H9 (cell line): ENCODE results near the gene QSOX1. TPM values are rescaled to one million over a fixed set of nuclear protein-coding genes. Genes with fewer than 3 reads are reported as not detected.

Experiments used
- DNase-seq: peaks from one replicate; pipeline ENCODE4 v3.0.0-alpha.2; 2017
- H2AFZ ChIP-seq: one replicate; pipeline ENCODE4 v1.6.1; 2013; ENCODE audit warnings: mild to moderate bottlenecking, low read length, control low read depth, moderate library complexity
- H2AK5ac ChIP-seq: 2 replicates; pipeline ENCODE4 v1.6.1; 2013; ENCODE audit warnings: low read length, control low read depth, mixed read lengths; ENCODE audit not compliant: insufficient read length
- H2BK120ac ChIP-seq: one replicate; pipeline ENCODE4 v1.6.1; 2013; ENCODE audit warnings: low read depth, mild to moderate bottlenecking, low read length, control low read depth, inconsistent platforms; ENCODE audit not compliant: poor library complexity, severe bottlenecking
- H2BK12ac ChIP-seq: 2 replicates; pipeline ENCODE4 v1.6.1; 2013; ENCODE audit warnings: low read length, control low read depth, mixed read lengths, low read depth; ENCODE audit not compliant: insufficient read length
- H2BK15ac ChIP-seq: 2 replicates; pipeline ENCODE4 v1.6.1; 2013; ENCODE audit warnings: low read depth, low read length, control low read depth
- H2BK20ac ChIP-seq: one replicate; pipeline ENCODE4 v1.6.1; 2013; ENCODE audit warnings: low read depth, mild to moderate bottlenecking, low read length, control low read depth, inconsistent platforms; ENCODE audit not compliant: poor library complexity, severe bottlenecking
- H2BK5ac ChIP-seq: 2 replicates; pipeline ENCODE4 v1.6.1; 2013; ENCODE audit warnings: low read length, control low read depth, mixed read lengths; ENCODE audit not compliant: insufficient read length
- H3K14ac ChIP-seq: 2 replicates; pipeline ENCODE4 v1.6.1; 2013; ENCODE audit warnings: low read length, control low read depth; ENCODE audit not compliant: insufficient read depth
- H3K18ac ChIP-seq: 2 replicates; pipeline ENCODE4 v1.6.1; 2013; ENCODE audit warnings: low read depth, mild to moderate bottlenecking, mixed read lengths, low read length, control low read depth; ENCODE audit not compliant: insufficient read length
- H3K23ac ChIP-seq: 2 replicates; pipeline ENCODE4 v1.6.1; 2013; ENCODE audit warnings: low read length, control low read depth, mixed read lengths, low read depth; ENCODE audit not compliant: insufficient read length
- H3K23me2 ChIP-seq: 2 replicates; pipeline ENCODE4 v1.6.1; 2013; ENCODE audit warnings: low read depth, mild to moderate bottlenecking, mixed read lengths, low read length, control low read depth; ENCODE audit not compliant: insufficient read length, poor library complexity, severe bottlenecking
- H3K27ac ChIP-seq: 2 replicates; pipeline ENCODE4 v1.5.1; 2013; ENCODE audit warnings: low read length, control low read depth, mixed read lengths, low read depth; ENCODE audit not compliant: insufficient read length
- H3K27me3 ChIP-seq: 2 replicates; pipeline ENCODE4 v1.6.1; 2013; ENCODE audit warnings: low read length, control low read depth, inconsistent platforms; ENCODE audit not compliant: insufficient read depth
- H3K4ac ChIP-seq: 2 replicates; pipeline ENCODE4 v1.6.1; 2013; ENCODE audit warnings: low read depth, mild to moderate bottlenecking, control low read depth, inconsistent platforms, low read length, moderate library complexity
- H3K4me1 ChIP-seq: 2 replicates; pipeline ENCODE4 v1.6.1; 2013; ENCODE audit warnings: low read length, control low read depth, inconsistent platforms; ENCODE audit not compliant: insufficient read depth
- H3K4me2 ChIP-seq: 2 replicates; pipeline ENCODE4 v1.6.1; 2013; ENCODE audit warnings: low read length, control low read depth, mixed read lengths; ENCODE audit not compliant: insufficient read length, insufficient read depth
- H3K56ac ChIP-seq: 2 replicates; pipeline ENCODE4 v1.6.1; 2013; ENCODE audit warnings: low read depth, mild to moderate bottlenecking, mixed read lengths, low read length, control low read depth; ENCODE audit not compliant: insufficient read length
- H3K79me1 ChIP-seq: 2 replicates; pipeline ENCODE4 v1.6.1; 2013; ENCODE audit warnings: low read depth, mild to moderate bottlenecking, moderate library complexity, low read length, control low read depth, inconsistent platforms; ENCODE audit not compliant: insufficient read depth, poor library complexity, severe bottlenecking
- H3K79me2 ChIP-seq: 2 replicates; pipeline ENCODE4 v1.6.1; 2013; ENCODE audit warnings: low read length, control low read depth, inconsistent platforms; ENCODE audit not compliant: insufficient read depth
- H3K9ac ChIP-seq: 2 replicates; pipeline ENCODE4 v1.6.1; 2013; ENCODE audit warnings: low read length, control low read depth, mixed read lengths; ENCODE audit not compliant: insufficient read length; ENCODE audit errors: extremely low read depth
- H3K9me3 ChIP-seq: one replicate; pipeline ENCODE4 v1.6.1; 2013; ENCODE audit warnings: low read depth, low read length, inconsistent platforms; ENCODE audit not compliant: control insufficient read depth
- H3T11ph ChIP-seq: one replicate; pipeline ENCODE4 v1.6.1; 2013; ENCODE audit warnings: mild to moderate bottlenecking, low read length, control low read depth, inconsistent platforms
- H4K20me1 ChIP-seq: one replicate; pipeline ENCODE4 v1.6.1; 2013; ENCODE audit not compliant: control insufficient read depth, insufficient read length, insufficient read depth
- H4K5ac ChIP-seq: 2 replicates; pipeline ENCODE4 v1.6.1; 2013; ENCODE audit warnings: low read depth, mild to moderate bottlenecking, mixed read lengths, low read length, control low read depth; ENCODE audit not compliant: insufficient read length
- H4K8ac ChIP-seq: replicated peaks from 2 replicates; pipeline ENCODE4 v1.6.1; 2013; ENCODE audit warnings: low read length, control low read depth, mixed read lengths, low read depth; ENCODE audit not compliant: insufficient read length
- H4K91ac ChIP-seq: 2 replicates; pipeline ENCODE4 v1.6.1; 2013; ENCODE audit warnings: low read depth, mild to moderate bottlenecking, moderate library complexity, mixed read lengths, low read length, control low read depth; ENCODE audit not compliant: insufficient read length
- H3K27ac Mint-ChIP-seq, 3 experiments: 2 replicates in 2 of 3; 3 replicates in 1 of 3; pipeline ENCODE4 v1.8.0; 2020 to 2021; ENCODE audit warnings: mixed read lengths in 3 of 3, mild to moderate bottlenecking in 1 of 3, moderate library complexity in 1 of 3
- H3K27me3 Mint-ChIP-seq: 2 replicates; pipeline ENCODE4 v1.8.0; 2021; ENCODE audit warnings: low read depth, mild to moderate bottlenecking, moderate library complexity, mixed read lengths
- H3K36me3 Mint-ChIP-seq, 3 experiments: 2 replicates in 2 of 3; 3 replicates in 1 of 3; pipeline ENCODE4 v1.8.0; 2020 to 2021; ENCODE audit warnings: low read depth in 3 of 3, mixed read lengths in 3 of 3; ENCODE audit not compliant: insufficient read depth in 1 of 3
- H3K4me1 Mint-ChIP-seq, 2 experiments: 2 replicates each; pipeline ENCODE4 v1.8.0; 2020; ENCODE audit warnings: mixed read lengths in 2 of 2
- H3K4me3 Mint-ChIP-seq, 2 experiments: 2 replicates in 1 of 2; 3 replicates in 1 of 2; pipeline ENCODE4 v1.8.0; 2020 to 2021; ENCODE audit warnings: mild to moderate bottlenecking in 2 of 2, mixed read lengths in 2 of 2, moderate library complexity in 1 of 2
- H3K9me3 Mint-ChIP-seq, 2 experiments: 2 replicates in 1 of 2; 3 replicates in 1 of 2; pipeline ENCODE4 v1.8.0; 2020; ENCODE audit warnings: mild to moderate bottlenecking in 2 of 2, mixed read lengths in 2 of 2, moderate library complexity in 1 of 2
- WGBS: extraction: QIAGEN DNeasy Blood & Tissue Kit; methylation state at CpG from one replicate; pipeline ENCODE4 v1.1.7; 2013; ENCODE audit warnings: missing lambda C conversion rate, low lambda C conversion rate, mixed read lengths; ENCODE audit not compliant: insufficient read length; ENCODE audit errors: extremely low coverage; 5-methylcytosine and 5-hydroxymethylcytosine counted together
- total RNA-seq: library from RNA; stranded (reverse); gene quantifications from 2 replicates; pipeline ENCODE4 v1.2.1, GENCODE V29; 2021
- TF ChIP-seq, protein P1 (sequence below): fragments of 200-600 bp; sonication (generic); conservative IDR thresholded peaks from 3 replicates; pipeline ENCODE4 v1.8.0; 2021; ENCODE audit warnings: antibody characterized with exemption, mild to moderate bottlenecking

QSOX1 gene
- total RNA-seq, 1 experiment from 2014 or later, result 79.2 TPM

DNA sequence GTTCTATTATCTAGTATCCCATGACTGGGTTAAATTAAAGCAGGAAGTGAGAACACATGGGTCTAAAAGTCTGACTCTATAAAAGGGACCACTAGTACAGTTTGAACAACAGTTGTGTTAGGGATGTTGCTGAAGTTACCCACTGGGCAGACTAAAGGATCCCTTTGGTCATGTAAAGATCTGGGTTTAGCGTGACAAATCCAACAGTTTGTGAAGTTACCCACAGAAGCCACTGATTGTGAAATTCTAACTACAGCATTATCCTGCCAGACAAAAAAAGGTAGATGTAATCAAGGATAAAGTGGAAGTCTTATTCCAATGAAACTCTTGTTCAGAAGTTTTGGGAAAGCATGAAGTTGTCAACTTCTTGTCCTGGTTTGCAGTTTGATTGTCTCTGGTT, 5.7 kb downstream of the QSOX1 start:
- peaks cover 0 to 3% (median 2%) of the 10 kb centered on the region in 3 experiments; a peak in 3 of 7 replicates for H3K36me3 Mint-ChIP-seq
- Histone ChIP-seq H3K56ac (no peak overlapping the region), H3K9ac (no peak overlapping the region), H3K23me2 (peaks cover 1% of the 10 kb centered on the region), H3K14ac (no peak overlapping the region), H3K23ac (no peak overlapping the region), H3K4ac (no peak overlapping the region), H2AFZ (no peak overlapping the region), H2BK15ac (no peak overlapping the region), H3K79me2 (peaks cover 3% of the 10 kb centered on the region; the same call in 1 of the 2 replicates), H3T11ph (no peak overlapping the region), H2AK5ac (no peak overlapping the region), H2BK20ac (no peak overlapping the region), H3K4me2 (no peak overlapping the region), H3K27ac (no peak overlapping the region), H3K4me1 (peaks cover 3% of the 10 kb centered on the region), H3K27me3 (no peaks in the 10 kb centered on the region; the same call in 1 of the 2 replicates), H2BK5ac (no peak overlapping the region), H3K18ac (no peak overlapping the region), H4K91ac (no peak overlapping the region), H3K9me3 (no peaks in the 10 kb centered on the region), H4K5ac (no peak overlapping the region), H2BK120ac (no peak overlapping the region), H4K8ac (no peak overlapping the region), H3K79me1 (no peaks in the 10 kb centered on the region), H2BK12ac (no peak overlapping the region), H4K20me1 (no peaks in the 10 kb centered on the region)
- peaks cover 41 to 59% of the 10 kb centered on the region in 2 experiments for H3K4me1 Mint-ChIP-seq
- no peaks in the 10 kb centered on the region for H3K9me3 Mint-ChIP-seq
- H3K4me3 Mint-ChIP-seq, result no peak overlapping the region
- peaks cover 3% of the 10 kb centered on the region for H3K27me3 Mint-ChIP-seq
- no peak overlapping the region for H3K27ac Mint-ChIP-seq
- no CpG with 5 or more reads among the region's 1 CpG for WGBS
- DNase-seq, result no peak
- TF ChIP-seq, protein P1, sequence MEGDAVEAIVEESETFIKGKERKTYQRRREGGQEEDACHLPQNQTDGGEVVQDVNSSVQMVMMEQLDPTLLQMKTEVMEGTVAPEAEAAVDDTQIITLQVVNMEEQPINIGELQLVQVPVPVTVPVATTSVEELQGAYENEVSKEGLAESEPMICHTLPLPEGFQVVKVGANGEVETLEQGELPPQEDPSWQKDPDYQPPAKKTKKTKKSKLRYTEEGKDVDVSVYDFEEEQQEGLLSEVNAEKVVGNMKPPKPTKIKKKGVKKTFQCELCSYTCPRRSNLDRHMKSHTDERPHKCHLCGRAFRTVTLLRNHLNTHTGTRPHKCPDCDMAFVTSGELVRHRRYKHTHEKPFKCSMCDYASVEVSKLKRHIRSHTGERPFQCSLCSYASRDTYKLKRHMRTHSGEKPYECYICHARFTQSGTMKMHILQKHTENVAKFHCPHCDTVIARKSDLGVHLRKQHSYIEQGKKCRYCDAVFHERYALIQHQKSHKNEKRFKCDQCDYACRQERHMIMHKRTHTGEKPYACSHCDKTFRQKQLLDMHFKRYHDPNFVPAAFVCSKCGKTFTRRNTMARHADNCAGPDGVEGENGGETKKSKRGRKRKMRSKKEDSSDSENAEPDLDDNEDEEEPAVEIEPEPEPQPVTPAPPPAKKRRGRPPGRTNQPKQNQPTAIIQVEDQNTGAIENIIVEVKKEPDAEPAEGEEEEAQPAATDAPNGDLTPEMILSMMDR, result no peak
